HCT116 (cell line): ENCODE data around the gene REN. TPM values are rescaled to one million over a fixed set of nuclear protein-coding genes. Genes with fewer than 3 reads are reported as not detected.

Source experiments
- ATAC-seq: fragments of 200-7000 bp; cut with Tn5 transposase; 2 replicates; pipeline ENCODE4 v1.9.1; 2020; ENCODE audit warnings: mild to moderate bottlenecking, moderate library complexity
- BruUV-seq: library from RNA; stranded (reverse); fragments of 400-500 nt; replicated peaks from 2 replicates; lab custom pipeline; 2021; lab: Mats Ljungman, UMichigan
- CTCF ChIA-PET: fragments of 300-600 bp; sonication (Branson Sonifier 250); formaldehyde crosslinking; loops from one replicate; lab custom pipeline; 2021; ENCODE audit warnings: antibody characterized with exemption; lab: Charles Lee
- POLR2A ChIA-PET: fragments of 300-600, 350-600 bp; sonication (Branson Sonifier 250); formaldehyde crosslinking; loops from one replicate; lab custom pipeline; 2021; ENCODE audit warnings: antibody characterized with exemption; lab: Charles Lee
- RAD21 ChIA-PET, 2 experiments: fragments of 300-600 bp; sonication (Branson Sonifier 250); formaldehyde crosslinking; loops; one replicate each; lab custom pipeline; 2023; ENCODE audit warnings: low total read pairs in 2 of 2; ENCODE audit not compliant: uncharacterized antibody in 2 of 2, unreplicated experiment in 2 of 2, low non-redundant PET in 1 of 2; lab: Charles Lee
- DNase-seq: peaks from one replicate; pipeline ENCODE4 v3.0.0-alpha.2; 2010; ENCODE audit warnings: low read depth, low spot score
- H2AFZ ChIP-seq: fragments of 200-600 bp; shearing (Covaris generic), sonication (generic); 2 replicates; pipeline ENCODE4 v1.6.1; 2017; ENCODE audit warnings: low read depth, mixed run types, mixed read lengths, antibody characterized with exemption, low read length; ENCODE audit not compliant: poor library complexity, severe bottlenecking
- H3K27ac ChIP-seq: 2 replicates; pipeline ENCODE4 v1.5.1; 2012; ENCODE audit warnings: low read depth, low read length
- H3K27me3 ChIP-seq: fragments of 200-600 bp; sonication (generic); 2 replicates; pipeline ENCODE4 v1.6.1; 2016; ENCODE audit warnings: mixed run types, low read length, mixed read lengths; ENCODE audit not compliant: insufficient read depth
- H3K36me3 ChIP-seq, 2 experiments: fragments of 200-500 bp in 1 of 2; fragments of 200-600 bp in 1 of 2; sonication (Bioruptor generic) in 1 of 2; sonication (generic) in 1 of 2; 2 replicates each; pipeline versions ENCODE4 v1.5.1 to v1.6.1; 2014 to 2016; ENCODE audit warnings: low read length in 2 of 2, inconsistent platforms in 1 of 2, mixed read lengths in 1 of 2, mixed run types in 1 of 2; ENCODE audit not compliant: insufficient read depth in 2 of 2, control insufficient read depth in 1 of 2
- H3K4me1 ChIP-seq, 2 experiments: fragments of 200-600 bp in 1 of 2; sonication (generic) in 1 of 2; 2 replicates each; pipeline versions ENCODE4 v1.5.1 to v1.6.1; 2012 to 2017; ENCODE audit warnings: low read length in 2 of 2, inconsistent platforms in 1 of 2, mild to moderate bottlenecking in 1 of 2, mixed read lengths in 1 of 2, mixed run types in 1 of 2, moderate library complexity in 1 of 2; ENCODE audit not compliant: insufficient read depth in 2 of 2, control insufficient read depth in 1 of 2
- H3K4me2 ChIP-seq: fragments of 200-600 bp; sonication (generic); 2 replicates; pipeline ENCODE4 v1.6.1; 2017; ENCODE audit warnings: mixed run types, low read length, mixed read lengths
- H3K4me3 ChIP-seq, 2 experiments: fragments of 200-600 bp in 1 of 2; sonication (generic) in 1 of 2; replicated peaks in 1 of 2; 2 replicates each; pipeline ENCODE4 v1.5.1; 2011 to 2016; ENCODE audit warnings: low read length in 2 of 2, control low read depth in 1 of 2, low read depth in 1 of 2, mild to moderate bottlenecking in 1 of 2, mixed read lengths in 1 of 2, mixed run types in 1 of 2
- H3K79me2 ChIP-seq: fragments of 200-600 bp; sonication (generic); 2 replicates; pipeline ENCODE4 v1.6.1; 2017; ENCODE audit warnings: mild to moderate bottlenecking, mixed run types, low read length, moderate library complexity, mixed read lengths; ENCODE audit not compliant: insufficient read depth
- H3K9ac ChIP-seq: fragments of 200-600 bp; sonication (generic); 2 replicates; pipeline ENCODE4 v1.6.1; 2016; ENCODE audit warnings: low read length, mixed read lengths
- H3K9me2 ChIP-seq: fragments of 200-600 bp; sonication (generic), shearing (Covaris generic); 2 replicates; pipeline ENCODE4 v1.6.1; 2017; ENCODE audit warnings: mixed run types, mild to moderate bottlenecking, moderate library complexity; ENCODE audit not compliant: insufficient read depth
- H3K9me3 ChIP-seq, 2 experiments: fragments of 200-500 bp in 1 of 2; fragments of 200-600 bp in 1 of 2; sonication (Bioruptor generic) in 1 of 2; sonication (generic) in 1 of 2; 2 replicates each; pipeline ENCODE4 v1.6.1; 2014 to 2017; ENCODE audit warnings: low read length in 2 of 2, mixed read lengths in 2 of 2, inconsistent platforms in 1 of 2, low read depth in 1 of 2, mild to moderate bottlenecking in 1 of 2, mixed run types in 1 of 2, moderate library complexity in 1 of 2; ENCODE audit not compliant: control insufficient read depth in 1 of 2, insufficient read depth in 1 of 2
- H4K20me1 ChIP-seq: fragments of 200-600 bp; sonication (generic), shearing (Covaris generic); 2 replicates; pipeline ENCODE4 v1.6.1; 2017; ENCODE audit warnings: mixed run types, mild to moderate bottlenecking, moderate library complexity; ENCODE audit not compliant: insufficient read depth
- EZH2 ChIP-seq: fragments of 200-600 bp; sonication (generic); IDR thresholded peaks from 2 replicates; pipeline ENCODE4 v1.6.1; 2017; ENCODE audit warnings: antibody characterized with exemption, mixed run types
- RAD21 ChIP-seq: IDR thresholded peaks from 2 replicates; pipeline ENCODE4 v1.6.1; 2012; ENCODE audit warnings: low read depth, mild to moderate bottlenecking
- SRF ChIP-seq: IDR thresholded peaks from 2 replicates; pipeline ENCODE4 v1.6.1; 2012; ENCODE audit warnings: low read depth
- TCF7L2 ChIP-seq: IDR thresholded peaks from 2 replicates; pipeline ENCODE4 v1.7.0; 2011; ENCODE audit warnings: borderline replicate concordance, inconsistent platforms; ENCODE audit not compliant: insufficient read depth, insufficient read length; ENCODE audit errors: extremely low read depth
- intact Hi-C: fragments of 100-400 bp; cut with micrococcal nuclease; formaldehyde crosslinking; loops from 2 replicates; pipeline ENCODE4 v1.10.0; 2022
- total RNA-seq: library from RNA; stranded (reverse); gene quantifications from one replicate; pipeline ENCODE4 v1.2.1, GENCODE V29; 2021; ENCODE audit not compliant: unreplicated experiment
- TF ChIP-seq, protein P1 (sequence below), 3 experiments: fragments of 200-600 bp in 1 of 3; sonication (generic) in 1 of 3; IDR thresholded peaks in 2 of 3; conservative IDR thresholded peaks in 1 of 3; 2 replicates each; pipeline ENCODE4 v1.5.1; 2012 to 2017; ENCODE audit warnings: low read depth in 2 of 3, low read length in 2 of 3, antibody characterized with exemption in 1 of 3, borderline replicate concordance in 1 of 3, control low read depth in 1 of 3, mild to moderate bottlenecking in 1 of 3, mixed read lengths in 1 of 3, mixed run types in 1 of 3, moderate library complexity in 1 of 3; ENCODE audit not compliant: insufficient read depth in 1 of 3

The REN gene
- total RNA-seq, 1 experiment from 2014 or later: 0.47 TPM

DNA sequence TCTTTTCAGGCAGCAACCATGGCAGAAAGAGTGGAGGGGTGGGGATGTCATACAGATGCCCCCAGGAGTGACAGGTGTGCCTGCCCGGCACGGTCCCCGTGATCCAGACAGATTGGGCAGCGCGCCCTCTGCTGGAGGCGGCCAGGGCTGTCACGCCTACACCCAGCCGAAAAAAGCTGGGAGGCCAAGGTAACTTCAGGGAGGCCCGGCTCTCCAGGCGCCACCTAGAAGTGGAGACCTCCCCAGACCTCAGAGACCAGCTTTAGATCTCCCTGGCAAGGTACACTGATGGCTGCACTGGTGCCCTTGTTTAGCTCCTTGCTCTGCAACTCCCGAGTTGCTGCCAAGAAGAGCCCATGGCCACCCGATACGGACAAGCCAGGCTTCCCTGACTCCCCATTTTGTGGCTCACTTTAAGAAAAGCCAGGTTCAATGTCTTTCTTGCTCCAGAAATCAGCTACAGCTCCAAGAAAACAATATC, 41.0 kb upstream of the REN start:
- no peaks in the 10 kb centered on the region for H3K36me3 ChIP-seq
- BruUV-seq: no TSS peak
- no peaks in the 10 kb centered on the region for H3K9me2 ChIP-seq
- H3K9me3 ChIP-seq: no peaks in the 10 kb centered on the region
- H2AFZ ChIP-seq: no peak overlapping the region
- DNase-seq (peak; percentile 18), ATAC-seq (peak; percentile 99)
- no peak overlapping the region for H3K9ac ChIP-seq
- H3K4me2 ChIP-seq: peak overlapping the region; percentile 22; the same call in 1 of the 2 replicates
- intact Hi-C loops: loop anchor here (1.0 to 2.0 kb wide), 2 partner anchors 45 to 346 kb away; partner anchors contain the start of gene SNRPE
- H3K4me3 ChIP-seq: no peak overlapping the region
- H3K27me3 ChIP-seq: no peaks in the 10 kb centered on the region
- TF ChIP-seq, protein P1, sequence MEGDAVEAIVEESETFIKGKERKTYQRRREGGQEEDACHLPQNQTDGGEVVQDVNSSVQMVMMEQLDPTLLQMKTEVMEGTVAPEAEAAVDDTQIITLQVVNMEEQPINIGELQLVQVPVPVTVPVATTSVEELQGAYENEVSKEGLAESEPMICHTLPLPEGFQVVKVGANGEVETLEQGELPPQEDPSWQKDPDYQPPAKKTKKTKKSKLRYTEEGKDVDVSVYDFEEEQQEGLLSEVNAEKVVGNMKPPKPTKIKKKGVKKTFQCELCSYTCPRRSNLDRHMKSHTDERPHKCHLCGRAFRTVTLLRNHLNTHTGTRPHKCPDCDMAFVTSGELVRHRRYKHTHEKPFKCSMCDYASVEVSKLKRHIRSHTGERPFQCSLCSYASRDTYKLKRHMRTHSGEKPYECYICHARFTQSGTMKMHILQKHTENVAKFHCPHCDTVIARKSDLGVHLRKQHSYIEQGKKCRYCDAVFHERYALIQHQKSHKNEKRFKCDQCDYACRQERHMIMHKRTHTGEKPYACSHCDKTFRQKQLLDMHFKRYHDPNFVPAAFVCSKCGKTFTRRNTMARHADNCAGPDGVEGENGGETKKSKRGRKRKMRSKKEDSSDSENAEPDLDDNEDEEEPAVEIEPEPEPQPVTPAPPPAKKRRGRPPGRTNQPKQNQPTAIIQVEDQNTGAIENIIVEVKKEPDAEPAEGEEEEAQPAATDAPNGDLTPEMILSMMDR (IDR thresholded peaks at IDR 0.05 in 2 of 3, conservative IDR thresholded peaks at IDR 0.05 in 1 of 3; ENCODE audit: borderline replicate concordance in 1 of 3, insufficient read depth in 1 of 3, low read depth in 2 of 3, low read length in 2 of 3): peak; percentile 87 to 95 (median 91)
- TF ChIP-seq TCF7L2 (peak; percentile 8), EZH2 (no peak), RAD21 (peak; percentile 79)
- ChIA-PET POLR2A (no interaction called here), RAD21 (interaction anchor here (0.9 to 3.3 kb wide), 4 partner anchors 9 to 191 kb away, joined by 3 to 17 read pairs (median 4); no protein-coding TSS in a partner anchor), CTCF (interaction anchor here (0.6 to 3.3 kb wide), 23 partner anchors 8 to 349 kb away, joined by 3 to 53 read pairs (median 3); partner anchors contain the start of gene SNRPE)
- H3K4me1 ChIP-seq: peaks cover 8 to 27% of the 10 kb centered on the region in 2 experiments
- H3K79me2 ChIP-seq: 0 out of 2 replicates have a peak, but pooled peaks cover 4% of the 10 kb centered on the region
- no peaks in the 10 kb centered on the region for H4K20me1 ChIP-seq
- H3K27ac ChIP-seq: no peak overlapping the region

DNA sequence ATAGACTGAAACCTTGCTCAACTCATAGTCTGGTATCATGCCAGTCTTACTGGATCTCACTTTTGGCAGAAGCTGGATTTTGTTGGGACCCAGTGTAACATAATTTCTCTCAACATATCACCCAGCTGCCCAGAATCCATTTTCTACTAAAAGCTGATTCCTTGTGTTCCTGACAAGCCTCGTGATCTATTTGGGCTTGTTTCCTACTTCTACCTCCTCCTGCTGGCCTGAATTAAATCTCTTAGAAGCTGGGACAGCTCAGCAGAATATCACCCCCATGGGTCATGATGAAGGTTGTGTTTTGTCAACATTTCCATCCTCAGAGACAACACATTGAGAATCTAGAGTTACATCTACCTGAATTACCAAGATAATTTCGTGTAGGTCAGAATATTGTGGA, 40.0 kb upstream of the REN start:
- DNase-seq: no peak
- intact Hi-C loops: loop anchor here (2.0 kb wide), 1 partner anchor 345 kb away; the partner anchor contains the start of gene SNRPE

More for the DNA sequence above, 40.0 kb upstream of the REN start:
- ATAC-seq: no peak
- no peak overlapping the region for H3K4me2 ChIP-seq
- H3K9me2 ChIP-seq: no peaks in the 10 kb centered on the region
- H3K27me3 ChIP-seq: no peaks in the 10 kb centered on the region
- ChIA-PET POLR2A (no interaction called here), CTCF (interaction anchor here (0.6 to 3.3 kb wide), 11 partner anchors 8 to 1243 kb away, joined by 3 to 53 read pairs (median 3); partner anchors contain the start of genes GOLT1A and SNRPE), RAD21 (interaction anchor here (1.6 to 3.3 kb wide), 2 partner anchors 43 to 44 kb away, joined by 5 to 17 read pairs; no protein-coding TSS in a partner anchor)
- H3K79me2 ChIP-seq: 0 out of 2 replicates have a peak, but pooled peaks cover 4% of the 10 kb centered on the region
- no peak overlapping the region for H3K4me3 ChIP-seq
- H3K27ac ChIP-seq: no peak overlapping the region
- peaks cover 8 to 27% of the 10 kb centered on the region in 2 experiments for H3K4me1 ChIP-seq
- no peak overlapping the region for H3K9ac ChIP-seq
- H2AFZ ChIP-seq: no peak overlapping the region
- BruUV-seq: no TSS peak
- no peaks in the 10 kb centered on the region for H4K20me1 ChIP-seq
- TF ChIP-seq SRF: no peak
- TF ChIP-seq, protein P1 (IDR thresholded peaks at IDR 0.05 in 2 of 3, conservative IDR thresholded peaks at IDR 0.05 in 1 of 3; ENCODE audit: borderline replicate concordance in 1 of 3, insufficient read depth in 1 of 3, low read depth in 2 of 3, low read length in 2 of 3): peak in 1 of 3 experiments; percentile 27; a peak in 1 of 6 replicates
- no peaks in the 10 kb centered on the region for H3K9me3 ChIP-seq
- H3K36me3 ChIP-seq: no peaks in the 10 kb centered on the region
